Activated CD8-positive, alpha-beta memory T cell treated with anti-CD3 and anti-CD28 coated beads for 48 hours (primary cell): Measurements from ENCODE around the gene ARL5B.

Experiments used
- DNase-seq, 3 experiments: peaks; one replicate each; pipeline ENCODE4 v3.0.0-alpha.2; 2020; ENCODE audit warnings: low read depth in 2 of 3, low spot score in 2 of 3

The ARL5B gene

GRCh38 chr10:18658271-18659124, 733 bp upstream of the ARL5B start:
- DNase-seq = no peak

- DNase-seq = no peak
Observed at GRCh38 chr10:18659819-18660535, 746 bp downstream of the ARL5B start.

GRCh38 chr10:18660816-18661431, 1.7 kb downstream of the ARL5B start:
- no peak for DNase-seq

GRCh38 chr10:18664841-18665478, 5.7 kb downstream of the ARL5B start:
- DNase-seq = no peak

GRCh38 chr10:18665815-18666558, 6.8 kb downstream of the ARL5B start:
- no peak for DNase-seq

- DNase-seq = no peak
Observed at GRCh38 chr10:18666810-18667209, 7.6 kb downstream of the ARL5B start.

- DNase-seq = no peak
Observed at GRCh38 chr10:18668026-18668425, 8.8 kb downstream of the ARL5B start.

- DNase-seq = no peak
Observed at GRCh38 chr10:18675086-18675801, 16.0 kb downstream of the ARL5B start.

GRCh38 chr10:18680754-18681153, 21.5 kb downstream of the ARL5B start:
- DNase-seq = no peak

- DNase-seq = no peak
Observed at GRCh38 chr10:18681366-18681765, 22.1 kb downstream of the ARL5B start.

GRCh38 chr10:18681971-18682411, 22.8 kb downstream of the ARL5B start:
- no peak for DNase-seq

GRCh38 chr10:18683427-18683826, 24.2 kb downstream of the ARL5B start:
- no peak for DNase-seq

- DNase-seq = no peak
Observed at GRCh38 chr10:18684416-18684815, 25.2 kb downstream of the ARL5B start.

GRCh38 chr10:18684953-18685352, 25.7 kb downstream of the ARL5B start:
- DNase-seq = no peak

- DNase-seq = no peak
Observed at GRCh38 chr10:18685555-18685954, 26.3 kb downstream of the ARL5B start.

GRCh38 chr10:18687195-18687594, 28.0 kb downstream of the ARL5B start:
- no peak for DNase-seq

GRCh38 chr10:18687706-18688105, 28.5 kb downstream of the ARL5B start:
- DNase-seq = no peak

GRCh38 chr10:18689498-18689897, 30.3 kb downstream of the ARL5B start:
- no peak for DNase-seq

GRCh38 chr10:18690541-18690940, 31.3 kb downstream of the ARL5B start:
- no peak for DNase-seq
